Measurements from ENCODE around the gene PKNOX1.
"Not testable (repeated sequence)": the region's sequence is repeated elsewhere in the genome, so short reads cannot be mapped to it uniquely, and the experiment has no call there.

PKNOX1 gene

DNA sequence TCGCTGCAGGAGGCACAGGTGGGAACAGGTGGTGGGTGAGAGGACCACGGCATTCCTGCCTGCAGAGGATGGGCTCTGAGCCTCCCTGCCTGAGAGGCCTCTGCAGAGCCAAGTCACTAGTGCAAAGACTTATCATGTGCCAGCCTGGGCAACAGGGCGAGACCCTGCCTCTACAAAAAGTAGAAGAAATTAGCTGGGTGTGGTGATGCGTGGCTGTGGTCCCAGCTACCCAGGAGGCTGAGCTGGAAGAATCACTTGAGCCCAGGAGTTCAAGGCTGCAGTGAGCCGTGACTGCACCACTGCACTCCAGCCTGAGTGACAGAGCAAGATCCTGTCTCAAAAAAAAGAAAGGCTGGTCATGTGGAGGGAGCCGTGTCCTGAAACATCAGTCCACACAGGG lies 46.4 kb downstream of the PKNOX1 start:
- no peak for DNase-seq (ENCODE audit: low spot score)

DNA sequence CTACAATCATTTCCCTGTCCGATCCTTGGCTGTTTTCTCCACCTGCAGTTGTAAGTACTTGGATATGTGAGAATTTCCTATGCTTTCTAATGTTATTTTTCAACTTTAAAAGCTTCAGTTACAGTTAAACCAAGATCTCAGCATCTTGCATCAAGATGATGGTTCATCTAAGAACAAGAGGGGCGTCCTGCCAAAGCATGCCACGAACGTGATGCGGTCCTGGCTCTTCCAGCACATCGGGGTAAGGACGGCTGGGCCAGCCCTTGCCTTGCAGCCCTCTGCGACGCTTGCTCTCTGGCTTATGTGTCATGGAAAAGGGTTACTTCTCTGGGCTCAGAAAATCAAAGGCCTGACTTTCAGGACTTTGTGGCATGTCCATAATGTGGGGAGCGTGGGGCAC lies 46.8 kb downstream of the PKNOX1 start:
- DNase-seq (ENCODE audit: low spot score), result no peak

DNA sequence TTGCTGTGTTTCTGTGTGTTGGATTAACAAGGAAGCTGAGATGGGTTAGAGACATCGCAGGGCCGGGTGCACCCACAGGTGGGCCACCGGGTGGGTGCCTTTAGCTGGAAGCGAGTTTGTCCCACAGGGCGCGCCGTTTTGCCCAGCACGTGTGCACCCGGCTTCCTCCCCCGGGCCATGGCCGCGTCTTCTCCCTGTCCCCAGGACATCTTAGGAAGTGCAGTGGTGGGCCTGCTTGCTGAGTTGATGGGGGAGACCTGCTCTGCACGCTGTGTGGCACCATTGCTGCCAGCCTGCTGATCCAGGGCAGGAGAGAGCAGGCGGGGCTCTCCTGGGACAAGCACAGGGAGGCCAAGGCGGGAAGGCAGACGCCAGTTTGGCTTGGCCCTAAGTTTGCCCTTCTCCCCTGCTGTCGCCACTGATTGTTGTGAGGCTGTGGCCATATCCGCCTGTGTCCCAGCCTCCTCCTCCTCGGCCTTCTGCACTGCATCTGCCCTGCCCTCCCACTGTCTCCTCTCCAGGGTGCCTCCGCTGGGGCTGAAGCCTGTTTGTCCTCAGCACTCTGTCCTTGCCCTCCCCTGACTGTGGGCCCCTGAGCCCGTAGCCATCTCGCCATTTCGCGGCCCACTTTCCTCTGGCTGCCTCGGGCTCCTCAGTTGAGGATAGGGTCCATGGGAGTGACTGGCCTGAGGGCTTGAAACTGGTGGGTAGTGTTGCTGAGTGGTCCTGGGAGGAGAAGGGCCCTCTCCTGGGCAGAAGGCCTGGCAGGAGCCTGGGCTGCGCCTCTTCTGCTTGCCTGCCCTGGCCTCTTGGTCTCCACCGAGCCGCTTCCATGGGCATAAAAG lies 47.6 kb downstream of the PKNOX1 start:
- DNase-seq (ENCODE audit: low spot score), result no peak

DNA sequence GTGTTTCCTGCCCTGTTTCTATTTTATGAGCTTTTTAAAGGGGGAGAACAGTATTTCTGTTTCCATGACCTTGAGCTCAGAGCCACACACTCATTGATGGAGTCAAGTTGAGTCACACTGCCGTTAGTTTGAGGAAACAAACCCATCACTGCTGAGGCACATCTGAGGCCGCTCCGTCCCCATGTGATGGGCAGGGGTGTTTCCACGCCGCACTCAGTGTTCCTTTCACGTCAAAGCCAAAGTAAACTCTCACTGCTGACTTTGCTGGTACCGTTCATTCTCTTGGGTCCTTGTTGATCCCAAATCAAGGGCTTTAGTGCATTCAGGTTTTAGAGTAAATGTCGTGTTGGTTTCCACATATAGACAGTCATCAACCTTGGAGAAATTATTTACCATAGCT lies 48.8 kb downstream of the PKNOX1 start:
- no peak for DNase-seq (ENCODE audit: low spot score)

DNA sequence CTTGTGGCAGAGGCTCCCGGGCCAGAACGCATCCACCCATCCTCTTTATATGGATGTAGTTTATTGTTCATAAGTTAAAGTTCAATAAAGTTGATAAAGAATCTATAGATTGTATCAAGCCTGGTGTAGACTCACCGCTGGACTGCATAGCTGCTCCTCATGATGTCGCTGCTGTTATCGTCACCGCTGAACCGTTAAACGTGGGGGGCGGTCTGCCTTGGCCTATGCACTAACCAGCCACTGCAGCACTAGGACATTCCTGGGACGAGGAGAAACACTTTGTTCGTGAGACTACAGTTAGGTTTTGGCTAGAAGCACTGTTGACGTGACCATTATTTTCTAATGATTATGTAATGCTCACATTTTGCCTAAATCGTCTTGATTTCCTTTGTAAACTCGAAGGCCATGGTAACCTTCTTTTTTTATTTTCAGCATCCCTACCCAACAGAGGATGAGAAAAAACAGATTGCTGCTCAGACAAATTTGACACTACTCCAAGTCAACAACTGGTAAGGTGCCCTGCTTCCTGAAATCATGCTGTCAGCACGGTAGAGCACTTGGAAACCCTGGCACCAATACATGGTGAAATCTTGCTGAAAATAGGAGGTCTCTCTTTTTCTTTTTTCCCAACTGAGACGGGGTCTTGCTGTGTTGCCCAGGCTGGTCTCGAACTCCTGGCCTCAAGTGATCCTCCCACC lies 50.2 kb downstream of the PKNOX1 start:
- no peak for DNase-seq (ENCODE audit: low spot score)

DNA sequence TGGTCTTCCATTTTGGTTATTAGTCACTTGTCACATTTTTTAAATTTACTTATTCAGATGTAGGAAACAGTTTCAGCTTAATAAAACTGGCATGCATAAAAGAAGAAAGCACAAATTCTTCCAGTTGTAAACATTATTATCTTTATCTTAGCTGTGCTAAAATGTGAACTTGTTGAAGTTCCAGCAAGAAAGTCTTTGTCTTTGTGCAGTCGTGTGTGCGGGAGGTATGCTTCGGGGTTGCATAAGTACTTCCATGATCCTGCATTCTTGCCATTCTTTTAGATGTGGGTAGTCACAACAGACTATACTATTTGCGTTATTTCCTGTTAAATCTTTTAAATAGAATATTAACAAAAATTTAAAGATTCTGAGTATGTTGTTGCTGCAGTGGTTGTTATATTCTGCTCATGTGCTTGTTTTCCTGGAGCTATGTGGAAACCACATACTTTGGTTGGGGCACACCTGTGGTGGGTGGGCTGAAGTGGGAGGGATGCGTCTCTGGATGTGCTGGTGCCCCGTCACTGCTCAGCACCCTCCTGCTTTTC lies 51.3 kb downstream of the PKNOX1 start:
- no peak for DNase-seq (ENCODE audit: low spot score)

DNA sequence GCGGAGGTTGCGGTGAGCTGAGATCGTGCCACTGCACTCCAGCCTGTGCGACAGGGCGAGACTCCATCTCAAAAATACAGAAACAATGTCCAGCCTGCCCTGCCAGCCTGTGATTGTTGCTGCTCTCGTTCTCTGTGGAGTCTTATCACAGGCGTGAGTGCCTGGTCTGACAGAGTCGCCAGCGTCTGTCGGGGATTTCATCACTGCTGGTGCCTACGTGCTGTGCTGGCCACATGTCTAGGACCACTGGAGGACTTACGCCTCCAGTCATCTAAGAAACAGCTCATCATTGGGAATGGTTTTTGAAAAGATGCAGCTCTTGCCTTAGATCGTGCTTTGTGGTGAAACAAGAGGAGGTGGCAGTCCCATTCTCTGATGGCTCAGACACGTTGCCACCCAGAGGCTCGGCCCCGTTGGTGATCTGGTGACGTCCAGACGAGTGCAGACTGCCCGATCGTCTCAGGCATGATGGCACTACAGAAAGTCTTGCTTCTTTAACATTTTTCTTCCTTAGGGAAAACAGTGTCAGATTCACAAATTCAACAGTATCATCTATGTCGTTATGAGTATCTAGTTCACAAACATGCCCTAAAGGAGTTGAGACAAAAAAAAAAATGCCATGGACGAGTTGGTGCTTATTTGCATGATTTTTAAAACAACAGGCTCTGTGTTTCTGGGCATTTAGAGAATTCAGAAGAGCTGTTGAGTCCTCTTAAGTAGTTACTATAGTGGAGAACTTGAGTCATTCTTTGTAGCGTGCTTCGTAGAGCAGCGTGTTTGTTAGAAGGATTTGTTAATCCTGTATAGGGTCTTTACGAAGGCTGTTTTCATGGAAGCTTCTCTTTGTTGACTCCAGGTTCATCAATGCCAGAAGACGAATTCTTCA lies 53.7 kb downstream of the PKNOX1 start:
- no peak for DNase-seq (ENCODE audit: low spot score)

DNA sequence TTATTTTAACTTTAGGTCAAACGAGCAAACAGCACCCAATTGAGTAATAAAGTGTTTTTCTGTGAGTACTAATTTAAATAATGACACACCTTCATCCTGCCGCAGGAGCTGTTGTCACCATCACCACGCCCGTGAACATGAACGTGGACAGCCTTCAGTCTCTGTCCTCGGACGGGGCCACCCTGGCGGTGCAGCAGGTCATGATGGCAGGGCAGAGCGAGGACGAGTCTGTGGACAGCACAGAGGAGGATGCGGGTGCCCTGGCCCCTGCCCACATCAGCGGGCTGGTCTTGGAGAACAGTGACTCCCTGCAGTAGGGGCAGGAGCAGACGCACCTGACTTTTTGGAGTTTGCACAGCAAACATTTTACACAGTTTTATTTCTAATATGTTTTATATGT lies 55.4 kb downstream of the PKNOX1 start:
- DNase-seq (ENCODE audit: low spot score), result no peak

DNA sequence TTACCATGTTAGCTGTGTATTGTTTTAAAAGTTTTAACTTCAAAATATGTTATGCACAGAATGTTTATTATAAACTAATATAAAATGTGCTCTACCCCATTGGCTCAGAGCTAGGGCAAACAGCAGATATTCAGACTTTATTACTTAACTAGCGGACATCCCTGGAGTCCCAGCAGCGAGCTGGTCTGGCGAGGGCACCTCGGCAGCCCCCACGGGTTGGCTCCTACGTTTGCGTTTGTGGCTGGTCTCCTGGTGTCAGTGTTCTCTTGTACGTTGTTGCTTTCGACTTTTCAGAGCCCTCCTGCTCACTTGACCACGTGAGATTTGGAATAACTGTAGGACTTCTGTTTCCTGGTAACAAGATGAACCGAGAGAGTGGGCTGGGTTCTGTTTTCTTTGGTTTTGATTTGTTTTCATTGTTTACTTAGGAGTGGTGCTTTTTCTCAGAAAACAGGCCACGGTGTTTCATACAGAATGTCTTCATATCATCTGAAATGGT lies 56.8 kb downstream of the PKNOX1 start:
- no peak for DNase-seq (ENCODE audit: low spot score)

DNA sequence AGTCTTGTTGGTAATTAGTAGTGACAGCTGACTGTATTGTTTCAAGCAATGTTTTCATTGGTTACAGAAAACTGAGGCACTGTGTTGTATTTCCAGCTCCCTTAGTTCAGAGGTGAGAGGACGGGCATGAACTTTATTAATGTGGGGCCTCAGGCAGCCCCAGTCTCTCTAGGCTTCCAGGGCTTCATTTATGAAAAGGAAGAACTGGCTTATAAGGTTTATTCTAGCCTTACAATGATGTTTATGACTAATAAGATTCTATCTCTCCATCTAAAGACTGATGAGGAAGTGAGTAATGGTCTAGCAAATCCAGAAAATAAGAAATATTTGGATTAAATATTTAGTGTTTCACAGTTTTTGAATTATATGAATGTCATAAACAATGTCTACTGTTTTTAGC lies 59.7 kb downstream of the PKNOX1 start:
- DNase-seq (ENCODE audit: low spot score), result no peak

DNA sequence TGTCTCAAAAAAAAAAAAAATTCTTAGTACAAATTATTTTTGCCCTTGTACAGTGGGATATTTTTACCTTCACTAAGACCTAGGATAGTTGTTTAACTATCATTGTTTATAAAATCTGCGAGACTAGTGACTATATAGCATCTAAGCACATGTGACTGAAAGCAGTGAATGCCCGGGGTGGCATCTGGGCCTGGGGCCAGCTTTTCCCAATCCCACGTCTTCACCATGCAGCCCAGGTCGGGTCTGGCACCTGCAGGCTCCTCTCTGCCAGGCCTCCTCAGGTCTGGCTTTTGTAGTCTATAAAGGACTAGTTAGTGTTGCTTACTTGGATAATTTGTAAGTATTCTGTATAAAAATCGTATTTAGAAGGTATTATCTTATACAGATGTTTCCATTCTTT lies 60.5 kb downstream of the PKNOX1 start:
- no peak for DNase-seq (ENCODE audit: low spot score)

DNA sequence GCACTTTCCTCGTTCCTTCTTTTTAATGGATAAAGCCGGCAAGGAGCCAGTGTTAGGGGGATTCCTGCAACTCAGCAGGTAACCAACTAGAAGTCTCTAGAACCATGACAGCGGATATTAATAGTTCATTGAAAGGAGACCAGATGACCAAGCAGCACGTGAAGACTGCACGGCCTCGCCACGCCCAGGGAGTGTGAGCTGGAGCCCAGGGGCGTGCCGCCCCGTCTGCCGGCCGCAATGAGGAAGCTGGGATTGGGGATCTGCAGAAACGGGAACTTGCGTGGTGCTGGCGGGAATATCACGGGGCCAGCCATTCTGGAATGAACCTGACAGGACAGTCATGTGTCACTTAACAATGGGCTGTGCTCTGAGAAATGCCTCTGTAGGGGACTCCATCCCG lies 62.5 kb downstream of the PKNOX1 start:
- DNase-seq (ENCODE audit: low spot score), result not testable (repeated sequence)

DNA sequence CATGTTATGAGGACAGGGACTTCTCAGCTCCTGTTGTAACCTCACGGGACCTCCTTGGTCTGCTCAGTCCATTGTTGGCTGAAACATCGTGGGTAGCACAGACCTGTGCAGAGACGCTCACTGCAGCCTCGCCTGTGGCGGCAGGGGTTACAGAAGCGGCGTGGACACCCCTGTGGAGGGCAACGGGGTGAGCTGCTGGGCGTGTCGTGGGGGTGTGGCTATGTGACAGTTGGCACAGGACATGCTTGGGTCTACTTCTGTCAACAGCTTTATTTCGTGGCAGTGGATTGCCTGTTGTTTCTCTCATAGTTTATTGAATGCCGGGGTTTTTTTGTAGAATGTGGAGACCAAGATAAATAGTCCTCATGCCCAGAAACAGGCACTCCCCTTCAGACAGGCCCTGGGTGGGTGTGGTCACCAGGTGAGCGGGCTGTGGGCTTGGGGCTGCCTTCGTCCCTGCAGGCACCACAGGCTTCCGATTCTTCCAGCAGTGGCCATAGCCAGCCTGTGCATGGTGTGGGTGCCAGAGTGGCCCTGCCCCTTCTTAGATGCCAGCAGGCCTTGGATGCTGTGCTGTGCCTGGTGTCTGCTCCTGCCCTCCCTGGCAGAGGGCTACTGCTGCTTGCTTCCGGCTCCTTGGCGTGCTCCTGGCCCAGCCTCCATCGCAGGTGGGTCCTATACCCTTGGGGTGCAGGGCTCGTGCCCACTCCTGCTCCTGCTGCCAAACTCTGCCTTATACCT lies 63.7 kb downstream of the PKNOX1 start:
- not testable (repeated sequence) for DNase-seq (ENCODE audit: low spot score)

DNA sequence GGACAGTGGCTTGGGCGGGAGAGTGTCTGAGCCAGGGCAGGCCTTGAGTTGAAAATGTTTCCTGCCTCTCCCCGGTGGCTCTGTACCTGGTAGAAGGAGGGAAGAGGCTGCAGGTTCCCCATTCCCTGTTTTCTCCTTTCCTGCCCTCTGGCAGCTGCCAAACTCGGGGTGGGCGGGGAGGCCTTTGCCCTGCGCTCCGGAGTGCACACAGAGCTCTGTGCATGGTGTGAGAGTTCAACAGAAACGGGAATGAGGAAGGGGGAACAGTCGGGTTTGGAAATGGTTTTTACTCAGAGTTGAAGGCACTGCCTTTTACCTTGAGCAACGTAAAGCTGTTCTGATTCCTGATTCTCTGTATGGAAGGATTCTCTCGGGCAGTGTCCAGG lies 64.3 kb downstream of the PKNOX1 start:
- DNase-seq (ENCODE audit: low spot score), result not testable (repeated sequence)

DNA sequence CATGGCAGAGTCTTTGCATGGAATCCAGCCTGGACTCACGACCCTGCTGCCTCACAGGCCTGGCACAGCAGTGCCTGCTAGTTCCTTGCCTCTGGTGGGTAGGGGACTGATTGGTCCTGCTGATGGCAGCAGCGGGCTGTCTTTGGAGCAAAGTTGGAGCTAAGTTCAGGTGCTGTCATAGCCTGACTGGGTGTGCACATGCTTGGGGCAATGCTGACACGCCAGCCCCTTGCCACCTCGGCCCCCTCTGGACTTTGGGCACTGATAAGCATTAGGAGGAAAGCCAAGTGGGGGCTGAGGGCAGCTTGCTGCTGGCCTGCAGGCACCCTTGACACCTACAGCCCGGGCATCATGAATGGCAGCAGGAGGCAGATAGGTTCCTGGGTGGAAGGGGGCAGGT lies 67.8 kb downstream of the PKNOX1 start:
- not testable (repeated sequence) for DNase-seq (ENCODE audit: low spot score)

DNA sequence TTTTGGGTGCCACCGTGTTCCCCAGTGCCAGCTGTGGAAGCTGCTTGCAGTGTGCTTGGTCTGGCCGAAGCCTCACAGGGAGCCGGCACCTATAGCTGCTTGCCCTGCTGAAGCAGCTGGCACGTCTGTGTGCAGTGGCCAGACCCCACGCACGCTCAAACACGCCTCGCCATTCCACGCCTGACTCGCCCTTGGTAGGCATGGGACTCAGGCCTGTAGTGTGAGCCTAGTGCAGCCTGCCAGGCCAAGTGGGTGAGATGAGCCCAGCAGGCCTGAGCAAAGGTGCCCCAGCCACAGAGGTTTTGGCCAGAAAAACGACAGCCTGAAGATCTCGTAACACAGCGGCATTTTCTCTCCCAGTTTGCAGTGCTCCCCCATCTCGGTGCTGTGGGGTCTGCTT lies 68.9 kb downstream of the PKNOX1 start:
- DNase-seq (ENCODE audit: low spot score), result not testable (repeated sequence)

DNA sequence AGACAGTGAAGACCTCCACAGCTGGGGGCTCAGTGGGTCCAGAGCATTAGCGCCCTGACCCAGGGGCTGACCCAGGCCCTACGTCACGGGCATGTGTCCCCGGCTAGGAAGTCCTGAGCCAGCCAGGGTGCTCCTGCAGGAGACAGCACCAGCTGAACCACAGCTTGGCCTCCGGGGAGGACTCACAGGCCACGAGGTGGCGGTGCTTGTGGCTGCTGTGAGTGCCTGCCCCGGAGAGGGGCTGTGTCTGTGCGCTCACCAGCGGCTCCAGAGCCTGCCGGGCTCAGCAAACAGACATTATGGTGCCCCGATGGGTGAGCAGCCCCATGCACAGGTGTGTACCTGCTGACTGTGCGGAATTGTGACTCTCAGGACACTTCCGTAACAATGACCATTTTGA lies 70.2 kb downstream of the PKNOX1 start:
- DNase-seq (ENCODE audit: low spot score), result not testable (repeated sequence)

DNA sequence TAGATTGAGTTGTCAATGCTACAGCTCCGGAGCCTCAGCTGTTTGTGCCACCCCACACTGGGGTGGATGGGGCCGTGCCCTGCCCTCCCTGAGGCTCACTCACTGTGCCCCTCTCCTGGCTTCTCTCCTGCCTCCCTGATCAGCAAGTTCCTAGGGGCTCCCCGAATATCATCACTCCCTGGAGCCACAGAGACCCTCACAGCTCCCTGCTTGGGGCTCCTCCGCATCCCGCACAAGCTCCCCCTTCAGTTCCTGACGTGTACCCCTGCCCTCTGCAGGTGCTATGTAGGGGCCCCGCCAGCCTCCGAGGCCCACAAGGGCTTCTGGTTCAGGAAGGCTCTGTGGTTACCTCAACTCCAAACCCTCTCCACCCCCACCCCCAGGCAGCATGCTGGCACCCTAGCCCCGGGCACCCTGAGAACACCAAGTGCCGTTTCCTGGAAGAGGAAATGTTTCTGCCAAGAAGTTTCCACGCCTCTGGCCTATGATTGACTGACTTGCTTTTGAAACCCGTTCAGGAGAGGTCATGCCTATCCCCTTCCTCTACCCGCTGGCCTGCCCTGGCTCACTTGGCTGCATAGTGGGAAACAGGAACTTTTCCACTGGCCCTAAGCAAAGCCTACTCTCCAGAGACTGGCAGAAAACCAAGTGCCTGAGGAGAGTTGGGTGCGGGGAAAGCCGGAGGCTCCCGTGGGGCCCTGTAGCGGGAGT lies 71.0 kb downstream of the PKNOX1 start:
- not testable (repeated sequence) for DNase-seq (ENCODE audit: low spot score)

DNA sequence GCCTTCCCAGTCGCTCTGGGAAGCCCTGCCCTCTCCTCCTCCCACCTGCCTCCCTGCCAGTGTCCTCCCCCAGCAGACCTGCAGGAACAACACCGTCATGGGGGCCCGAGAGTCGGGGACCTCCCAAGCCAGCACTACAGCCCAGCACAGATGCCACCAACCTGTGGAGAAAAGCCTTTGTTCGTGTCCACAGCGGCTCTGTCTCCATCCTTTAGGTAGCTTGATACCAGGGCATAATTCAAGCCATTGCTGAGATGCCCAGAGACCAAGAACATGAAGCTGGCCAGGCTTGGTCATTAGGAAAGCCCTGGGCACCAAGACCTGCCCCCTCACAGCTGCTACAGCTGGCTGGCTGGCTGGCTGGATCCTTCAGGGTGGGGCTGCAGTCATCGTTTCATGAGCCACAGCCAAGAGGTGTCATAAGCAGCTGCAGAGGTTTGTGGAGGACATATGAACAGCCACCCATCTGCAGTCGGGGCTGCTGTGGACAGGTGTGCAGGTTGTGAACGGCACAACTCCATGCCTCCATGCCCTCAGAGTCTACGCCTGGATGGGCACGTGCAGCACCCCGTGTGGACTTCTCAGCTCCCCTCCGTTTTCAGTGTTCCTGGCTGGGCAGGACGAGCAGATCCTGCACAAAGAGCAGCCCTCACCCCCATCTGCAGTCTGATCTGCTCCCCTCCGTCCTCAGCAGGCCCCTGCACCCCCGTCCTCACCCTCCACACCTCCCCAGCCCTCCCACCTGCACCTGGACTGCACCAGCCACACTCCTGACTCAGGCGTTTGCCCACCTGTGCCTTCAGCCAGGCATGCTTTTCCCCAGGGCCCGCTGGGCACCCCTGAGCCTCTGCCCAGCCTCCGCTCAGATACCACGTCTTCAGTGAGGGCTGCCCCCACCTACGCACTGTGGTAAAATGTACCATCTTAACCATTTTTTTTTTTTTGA lies 71.8 kb downstream of the PKNOX1 start:
- not testable (repeated sequence) for DNase-seq (ENCODE audit: low spot score)

DNA sequence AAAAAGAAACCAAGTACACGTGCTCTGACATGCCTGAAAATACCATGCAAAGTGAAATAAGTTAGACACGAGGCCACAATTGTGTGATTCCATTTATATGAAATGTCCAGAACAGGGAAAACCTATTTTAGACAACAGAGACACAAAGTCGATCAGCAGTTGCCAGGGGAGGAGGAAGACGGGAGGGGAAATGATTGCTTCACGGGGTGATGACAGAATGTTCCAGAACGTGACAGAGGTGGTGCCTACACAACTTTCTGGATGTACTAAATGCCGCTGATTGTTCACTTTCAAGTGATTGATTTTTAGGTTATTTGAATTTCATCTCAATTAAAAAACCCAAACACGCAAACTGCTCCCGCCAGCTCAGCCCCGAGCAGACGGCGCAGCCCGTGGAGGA lies 78.8 kb downstream of the PKNOX1 start:
- DNase-seq (ENCODE audit: low spot score), result not testable (repeated sequence)

Measured in hematopoietic multipotent progenitor cell treated with erythropoietin and hydrocortisone succinate and interleukin-3 and kit ligand, for 17 days (in vitro differentiated cells).